A549 (cell line): ENCODE measurements around the gene TRAPPC2. TPM values are rescaled to one million over a fixed set of nuclear protein-coding genes. Genes with fewer than 3 reads are reported as not detected.

Experiments used
- ATAC-seq, 2 experiments: fragments of 200-7000 bp in 1 of 2; fragments of >200 bp in 1 of 2; cut with Nextera tagmentation in 1 of 2; cut with Tn5 transposase in 1 of 2; 3 replicates each; pipeline versions ENCODE4 v1.8.0 to v1.9.1; 2018 to 2020; ENCODE audit warnings: mild to moderate bottlenecking in 1 of 2, moderate library complexity in 1 of 2
- CTCF ChIA-PET: fragments of 300-600 bp; sonication (Branson Sonifier 250); formaldehyde crosslinking; extraction: SDS; loops from one replicate; lab custom pipeline; 2021; ENCODE audit warnings: antibody characterized with exemption, inconsistent platforms; lab: Yijun Ruan, JAX
- POLR2A ChIA-PET: fragments of 350-600 bp; formaldehyde crosslinking; extraction: SDS; loops from one replicate; lab custom pipeline; 2021; ENCODE audit warnings: antibody characterized with exemption, inconsistent platforms; lab: Yijun Ruan, JAX
- DNase-seq, 2 experiments: peaks; one replicate each; pipeline versions ENCODE4 v3.0.0 to v3.0.0-alpha.2; 2011 to 2016; ENCODE audit warnings: low read depth in 1 of 2, low spot score in 1 of 2
- FAIRE-seq: peaks from 2 replicates; lab custom pipeline; 2011; peaks lifted over from hg19 to GRCh38; lab: Jason Lieb, UNC
- H3K27ac ChIP-seq, 2 experiments: fragments of >200 bp; sonication (Bioruptor Twin); formaldehyde crosslinking; 3 replicates each; pipeline ENCODE4 v1.5.1; 2016 to 2017
- H3K4me1 ChIP-seq: fragments of >200 bp; sonication (Bioruptor Twin); formaldehyde crosslinking; 3 replicates; pipeline ENCODE4 v1.6.1; 2016
- H3K4me2 ChIP-seq: fragments of >200 bp; sonication (Bioruptor Twin); formaldehyde crosslinking; 3 replicates; pipeline ENCODE4 v1.6.1; 2016
- H3K4me3 ChIP-seq: fragments of >200 bp; sonication (Bioruptor Twin); formaldehyde crosslinking; 3 replicates; pipeline ENCODE4 v1.5.1; 2016
- H3K9me3 ChIP-seq: fragments of >200 bp; sonication (Bioruptor Twin); formaldehyde crosslinking; 3 replicates; pipeline ENCODE4 v1.6.1; 2016
- ATOH8 ChIP-seq: fragments of 250-450 bp; sonication (Bioruptor Pico); IDR thresholded peaks from 2 replicates; pipeline ENCODE4 v1.5.0; 2020; ENCODE audit warnings: low read depth, mild to moderate bottlenecking, moderate library complexity
- CBX8 ChIP-seq: fragments of 200-600 bp; sonication (generic); IDR thresholded peaks from 2 replicates; pipeline ENCODE4 v1.6.1; 2016
- CHD4 ChIP-seq: fragments of 200-600 bp; sonication (generic); IDR thresholded peaks from 2 replicates; pipeline ENCODE4 v1.6.1; 2016; ENCODE audit warnings: antibody characterized with exemption, mild to moderate bottlenecking, borderline replicate concordance
- E2F6 ChIP-seq: IDR thresholded peaks from 2 replicates; pipeline ENCODE4 v1.6.1; 2012; ENCODE audit warnings: low read depth, borderline replicate concordance
- EHF ChIP-seq: fragments of 250-450 bp; sonication (Bioruptor Pico); IDR thresholded peaks from 2 replicates; pipeline ENCODE4 v1.5.0; 2020; ENCODE audit warnings: mild to moderate bottlenecking
- EP300 ChIP-seq, 2 experiments: fragments of >200 bp; sonication (Bioruptor Twin); formaldehyde crosslinking; IDR thresholded peaks; 2 replicates in 1 of 2; 3 replicates in 1 of 2; pipeline ENCODE4 v1.6.1; 2016 to 2017
- FOSB ChIP-seq: fragments of 250-450 bp; sonication (Bioruptor Pico); IDR thresholded peaks from 2 replicates; pipeline ENCODE4 v1.5.0; 2020; ENCODE audit warnings: mild to moderate bottlenecking, moderate library complexity
- FOXS1 ChIP-seq: fragments of 250-450 bp; sonication (Bioruptor Pico); IDR thresholded peaks from 2 replicates; pipeline ENCODE4 v1.5.0; 2020; ENCODE audit warnings: mild to moderate bottlenecking, moderate library complexity
- MAFK ChIP-seq: fragments of 450-650 bp; IDR thresholded peaks from 2 replicates; pipeline ENCODE4 v1.6.1; 2014; ENCODE audit not compliant: partially characterized antibody
- PHF8 ChIP-seq: fragments of 200-600 bp; sonication (generic); IDR thresholded peaks from 2 replicates; pipeline ENCODE4 v1.6.1; 2016; ENCODE audit warnings: low read depth, mild to moderate bottlenecking, antibody characterized with exemption, moderate library complexity, borderline replicate concordance
- RARB ChIP-seq: fragments of 250-450 bp; sonication (Bioruptor Pico); IDR thresholded peaks from 2 replicates; pipeline ENCODE4 v1.8.0; 2021; ENCODE audit warnings: mild to moderate bottlenecking, moderate library complexity
- REST ChIP-seq: fragments of 200-600 bp; sonication (generic); IDR thresholded peaks from 2 replicates; pipeline ENCODE4 v1.6.1; 2016; ENCODE audit warnings: antibody characterized with exemption, mild to moderate bottlenecking, moderate library complexity
- ZFP36 ChIP-seq: fragments of 450-650 bp; IDR thresholded peaks from 2 replicates; pipeline ENCODE4 v1.6.1; 2014; ENCODE audit warnings: borderline replicate concordance; ENCODE audit not compliant: partially characterized antibody
- ZSCAN20 ChIP-seq: fragments of 250-450 bp; sonication (Bioruptor Pico); IDR thresholded peaks from 2 replicates; pipeline ENCODE4 v1.8.0; 2022; ENCODE audit warnings: mild to moderate bottlenecking, moderate library complexity
- WGBS: methylation state at CpG from one replicate; pipeline ENCODE4 v1.1.6; 2017; ENCODE audit errors: missing lambda C conversion rate; 5-methylcytosine and 5-hydroxymethylcytosine counted together
- polyA plus RNA-seq, 4 experiments: library from polyadenylated mRNA; depleted of rRNA in 3 of 4; stranded (reverse); fragments of >200 nt; fragmentation: RNase III in 1 of 4; extraction: RNeasy Plus Mini Kit Qiagen cat#74134 plus additional on column Dnase treatment in 1 of 4; gene quantifications; 2 replicates in 3 of 4; 3 replicates in 1 of 4; pipeline ENCODE4 v1.2.3, GENCODE V29; 2011 to 2017

Gene TRAPPC2
- polyA plus RNA-seq, 2 of the 4 experiments (the other 2 are of a cell fraction) = 11.6 TPM

- Histone ChIP-seq H3K4me3 (no peak overlapping the region), H3K4me1 (no peaks in the 10 kb centered on the region), H3K27ac (no peak overlapping the region), H3K4me2 (no peak overlapping the region), H3K9me3 (no peaks in the 10 kb centered on the region)
- TF ChIP-seq REST = no peak
- no peak for TF ChIP-seq MAFK
- no peak for ATAC-seq
- ChIA-PET POLR2A (interaction anchor here (1.2 kb wide), 1 partner anchor 46 kb away, joined by 4 read pairs; the partner anchor contains the start of genes OFD1 and TRAPPC2), CTCF (interaction anchor here (1.1 kb wide), 1 partner anchor 25 kb away, joined by 3 read pairs; no protein-coding TSS in a partner anchor)
- FAIRE-seq = no peak
- 76% methylated on average over 7 of the region's 7 CpGs for WGBS
- DNase-seq = no peak
Observed at GRCh38 chrX:13780868-13781427, 46.5 kb upstream of the TRAPPC2 start.

GRCh38 chrX:13778916-13779315, 44.5 kb upstream of the TRAPPC2 start:
- DNase-seq = no peak
- 76% methylated on average over 2 of the region's 2 CpGs for WGBS
- TF ChIP-seq FOSB (CRISPR knock-in tag) = no peak
- no peak for TF ChIP-seq ATOH8 (CRISPR knock-in tag)
- Histone ChIP-seq H3K4me2 (no peak overlapping the region), H3K4me3 (no peak overlapping the region), H3K27ac (no peak overlapping the region), H3K9me3 (no peaks in the 10 kb centered on the region), H3K4me1 (no peaks in the 10 kb centered on the region)
- ChIA-PET CTCF (interaction anchor here (1.1 kb wide), 1 partner anchor 27 kb away, joined by 3 read pairs; no protein-coding TSS in a partner anchor), POLR2A (no interaction called here)
- no peak for FAIRE-seq
- 0 out of 6 replicates have a peak, but pooled peaks of 1 of the 2 experiments have one; percentile 27 for ATAC-seq

GRCh38 chrX:13776387-13776786, 42.0 kb upstream of the TRAPPC2 start:
- TF ChIP-seq PHF8 (no peak), E2F6 (no peak), RARB (no peak), EP300 (IDR thresholded peaks at IDR 0.05) (no peak), FOXS1 (CRISPR knock-in tag) (no peak), ZSCAN20 (no peak)
- ChIA-PET CTCF (interaction anchor here (0.7 kb wide), 1 partner anchor 1366 kb away, joined by 3 read pairs; no protein-coding TSS in a partner anchor), POLR2A (no interaction called here)
- ATAC-seq = no peak
- Histone ChIP-seq H3K9me3 (no peaks in the 10 kb centered on the region), H3K4me3 (no peak overlapping the region), H3K27ac (no peak overlapping the region), H3K4me2 (no peak overlapping the region), H3K4me1 (no peaks in the 10 kb centered on the region)
- DNase-seq = no peak
- 82% methylated on average over 4 of the region's 4 CpGs for WGBS
- peak; percentile 51 for FAIRE-seq

- no peak overlapping the region for H3K4me3 ChIP-seq
- POLR2A ChIA-PET = no interaction called here
- TF ChIP-seq E2F6 = no peak
- no peak for TF ChIP-seq ZSCAN20
- no peak for TF ChIP-seq EHF (CRISPR knock-in tag)
- no peak for TF ChIP-seq CBX8
- TF ChIP-seq CHD4 = no peak
- TF ChIP-seq ZFP36 = no peak
- TF ChIP-seq, all 56 proteins: peak for 0
- Histone ChIP-seq H3K4me2 (no peak overlapping the region), H3K9me3 (no peaks in the 10 kb centered on the region), H3K4me1 (no peaks in the 10 kb centered on the region), H3K27ac (no peak overlapping the region)
- no peak for FAIRE-seq
- no peak for DNase-seq
- no peak for ATAC-seq
- CTCF ChIA-PET = no interaction called here
- 91% methylated on average over 3 of the region's 3 CpGs for WGBS
Observed at GRCh38 chrX:13775837-13776236, 41.4 kb upstream of the TRAPPC2 start.
